DND-41 (cell line): Measurements from ENCODE around the gene TIGD1.

ENCODE experiments used
- CTCF ChIP-seq: IDR thresholded peaks from 2 replicates; pipeline ENCODE4 v1.5.1; 2012; ENCODE audit warnings: borderline replicate concordance, low read length, moderate library complexity, mild to moderate bottlenecking; ENCODE audit not compliant: poor library complexity, severe bottlenecking; ENCODE audit errors: extremely low read depth
- EZH2 ChIP-seq: IDR thresholded peaks from 3 replicates; pipeline ENCODE4 v1.6.1; 2012; ENCODE audit warnings: borderline replicate concordance, low read depth, mild to moderate bottlenecking, moderate library complexity, low read length, inconsistent platforms; ENCODE audit not compliant: severe bottlenecking

DNA sequence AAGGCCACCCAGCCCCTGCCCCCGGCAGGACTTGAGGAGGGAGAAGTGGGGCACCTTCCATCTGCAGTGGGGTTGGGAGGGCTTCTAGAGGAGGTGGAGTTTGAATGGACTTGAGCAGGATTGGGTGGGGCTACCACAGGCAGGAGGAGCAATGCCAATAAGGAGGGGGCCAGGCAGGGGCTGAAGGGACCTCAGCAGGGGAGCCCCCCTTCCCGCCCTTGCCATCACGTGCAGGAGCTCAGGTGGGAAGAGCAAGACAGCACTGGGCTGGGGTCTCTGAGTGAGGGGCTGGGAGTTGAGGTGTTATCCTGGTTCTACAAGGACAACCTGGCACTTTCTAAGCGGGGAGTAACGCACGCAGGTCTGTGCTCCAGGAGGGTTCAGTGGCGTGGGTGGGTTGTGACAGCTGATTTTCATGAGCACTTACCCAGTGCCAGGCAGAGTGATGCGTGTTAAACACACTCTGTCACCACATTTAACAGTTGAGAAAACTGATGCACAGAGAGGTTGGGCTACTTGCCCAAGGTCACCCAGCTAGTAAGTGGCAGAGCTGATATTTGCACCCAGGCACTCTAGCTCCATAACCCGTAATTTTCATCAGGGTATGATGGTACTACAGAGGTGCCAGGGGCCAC is 19.6 kb downstream of the TIGD1 start:
- TF ChIP-seq CTCF (no peak), EZH2 (no peak)
